Mucosa of rectum (tissue), 2 donors: Measurements from ENCODE around the gene CEP170.
"Not testable (repeated sequence)": the region's sequence is repeated elsewhere in the genome, so short reads cannot be mapped to it uniquely, and the experiment has no call there.

ENCODE experiments used
- H3K27ac ChIP-seq, 2 donors: one replicate each; pipeline ENCODE4 v1.7.0; 2013; ENCODE audit warnings: inconsistent platforms in 2 of 2, low read depth in 2 of 2, low read length in 2 of 2
- H3K27me3 ChIP-seq, 2 donors: one replicate each; pipeline ENCODE4 v1.7.0; 2013; ENCODE audit warnings: low read length in 2 of 2; ENCODE audit not compliant: control insufficient read depth in 2 of 2, insufficient read depth in 2 of 2
- H3K36me3 ChIP-seq, 2 donors: one replicate each; pipeline ENCODE4 v1.7.0; 2013; ENCODE audit warnings: low read length in 2 of 2; ENCODE audit not compliant: control insufficient read depth in 2 of 2, insufficient read depth in 2 of 2
- H3K4me1 ChIP-seq, 2 donors: one replicate each; pipeline ENCODE4 v1.7.0; 2013; ENCODE audit warnings: low read length in 2 of 2, mild to moderate bottlenecking in 1 of 2; ENCODE audit not compliant: control insufficient read depth in 2 of 2, insufficient read depth in 2 of 2
- H3K4me3 ChIP-seq, 2 donors: one replicate each; pipeline ENCODE4 v1.7.0; 2013; ENCODE audit warnings: low read length in 2 of 2
- H3K9ac ChIP-seq, 2 donors: one replicate each; pipeline ENCODE4 v1.7.0; 2013; ENCODE audit warnings: low read length in 2 of 2, low read depth in 1 of 2, mild to moderate bottlenecking in 1 of 2
- H3K9me3 ChIP-seq, 2 donors: one replicate each; pipeline ENCODE4 v1.7.0; 2013; ENCODE audit warnings: low read length in 2 of 2; ENCODE audit not compliant: control insufficient read depth in 2 of 2
- donor health status: healthy.
- donor health status: Normal muscosa, but diverticular disease.

The CEP170 gene

GRCh38 chr1:243213045-243213787 lies 41.9 kb downstream of the CEP170 start:
- Histone ChIP-seq H3K4me1 (no peaks in the 10 kb centered on the region), H3K9me3 (no peaks in the 10 kb centered on the region), H3K36me3 (no peaks in the 10 kb centered on the region), H3K27ac (no peak overlapping the region), H3K4me3 (no peak overlapping the region), H3K9ac (no peak overlapping the region), H3K27me3 (no peaks in the 10 kb centered on the region)

- not testable (repeated sequence) for H3K27me3 ChIP-seq, H3K4me3 ChIP-seq, H3K27ac ChIP-seq, H3K9me3 ChIP-seq, H3K9ac ChIP-seq, H3K36me3 ChIP-seq, H3K4me1 ChIP-seq
Measured at GRCh38 chr1:243211984-243212383, 43.1 kb downstream of the CEP170 start.

DNA sequence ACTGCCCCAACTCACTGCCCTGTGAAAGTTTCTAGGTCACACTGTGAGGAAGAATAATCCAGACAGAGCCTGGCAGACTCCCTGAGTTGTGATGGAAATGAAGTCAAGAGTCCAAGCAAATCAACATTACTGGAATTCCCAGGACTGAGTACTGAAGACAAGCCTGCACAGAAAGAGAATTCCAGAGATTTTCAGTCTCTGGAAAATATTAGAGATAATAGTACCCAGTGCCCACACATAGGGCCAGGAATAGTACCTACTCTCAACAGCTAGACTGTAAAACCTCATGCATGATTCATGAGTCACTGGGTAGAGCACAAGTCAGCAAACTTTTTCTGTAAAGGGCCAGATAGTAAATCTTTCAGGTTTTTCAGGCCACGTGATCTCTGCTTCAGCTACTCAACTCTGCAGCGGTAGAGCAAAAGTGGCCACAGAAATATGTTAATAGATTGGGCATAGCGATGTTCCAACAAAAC lies 50.0 kb downstream of the CEP170 start:
- not testable (repeated sequence) for H3K4me1 ChIP-seq, H3K4me3 ChIP-seq, H3K9me3 ChIP-seq, H3K27ac ChIP-seq, H3K9ac ChIP-seq, H3K27me3 ChIP-seq, H3K36me3 ChIP-seq

DNA sequence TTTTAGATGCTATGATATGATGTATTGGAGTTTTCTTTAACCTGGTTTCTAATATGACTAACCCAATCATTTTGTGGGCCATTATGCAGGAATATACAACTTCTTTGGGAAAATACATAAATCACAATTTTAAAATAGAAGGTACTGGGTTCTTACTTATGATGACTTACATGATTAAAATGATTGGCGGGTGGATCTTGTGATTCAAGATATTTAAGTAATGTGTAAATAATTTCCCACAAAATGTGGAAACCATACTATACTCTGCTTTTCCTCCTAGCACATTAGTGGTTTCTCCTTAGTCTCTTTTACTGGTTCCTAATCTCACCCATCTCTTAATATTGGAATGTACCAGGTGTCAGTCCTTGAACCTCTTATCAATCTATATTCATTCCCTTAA lies 50.7 kb downstream of the CEP170 start:
- H3K27ac ChIP-seq = not testable (repeated sequence)

DNA sequence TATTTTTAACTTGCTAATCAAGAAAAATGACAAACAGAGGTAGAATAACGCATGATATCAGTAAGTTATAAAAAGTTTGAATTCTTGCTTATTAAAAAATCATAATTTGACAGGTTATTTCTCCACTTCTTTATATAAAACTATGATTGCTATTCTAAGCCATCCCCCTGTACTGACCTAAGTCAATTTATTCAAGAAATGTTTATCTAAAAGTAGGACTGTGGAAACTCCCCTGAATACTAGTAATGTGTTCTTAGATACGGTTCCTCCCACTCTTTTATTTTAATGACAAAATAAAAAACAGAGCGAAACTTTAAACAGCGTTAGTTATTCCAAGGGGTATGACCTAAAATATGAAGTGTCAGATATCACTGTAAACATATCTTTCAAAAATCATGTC lies 51.9 kb downstream of the CEP170 start:
- not testable (repeated sequence) for H3K9ac ChIP-seq, H3K36me3 ChIP-seq, H3K4me3 ChIP-seq, H3K27ac ChIP-seq, H3K4me1 ChIP-seq, H3K9me3 ChIP-seq, H3K27me3 ChIP-seq

More for the DNA sequence above, 50.7 kb downstream of the CEP170 start:
- not testable (repeated sequence) for H3K4me3 ChIP-seq, H3K9ac ChIP-seq, H3K4me1 ChIP-seq, H3K27me3 ChIP-seq, H3K36me3 ChIP-seq, H3K9me3 ChIP-seq

- not testable (repeated sequence) for H3K27ac ChIP-seq, H3K4me3 ChIP-seq, H3K9ac ChIP-seq, H3K27me3 ChIP-seq, H3K9me3 ChIP-seq, H3K36me3 ChIP-seq, H3K4me1 ChIP-seq
Measured at GRCh38 chr1:243201316-243201715, 53.8 kb downstream of the CEP170 start.

- H3K9me3 ChIP-seq, H3K4me1 ChIP-seq: not testable (repeated sequence)
Measured at GRCh38 chr1:243197524-243197923, 57.6 kb downstream of the CEP170 start.

DNA sequence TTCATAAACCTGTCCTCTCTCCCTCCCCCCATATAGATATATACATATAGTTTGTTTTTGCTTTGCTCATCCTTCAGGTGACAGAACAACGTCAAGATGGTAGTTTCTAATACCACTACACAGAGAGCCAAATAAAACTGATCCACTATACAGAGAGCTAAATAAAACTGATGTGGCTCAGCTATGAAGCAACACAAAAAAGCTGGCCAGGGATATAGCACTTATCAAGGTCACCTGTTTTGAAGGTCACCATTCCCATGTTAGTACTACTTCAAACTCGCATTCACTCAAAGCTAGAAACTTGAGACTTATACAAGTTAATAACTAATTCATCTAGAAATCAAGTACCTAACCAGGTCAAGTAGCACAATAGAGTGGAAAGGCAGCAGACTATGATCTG lies 61.8 kb downstream of the CEP170 start:
- H3K4me3 ChIP-seq, H3K9ac ChIP-seq, H3K36me3 ChIP-seq, H3K27ac ChIP-seq, H3K4me1 ChIP-seq, H3K9me3 ChIP-seq, H3K27me3 ChIP-seq: not testable (repeated sequence)

More at GRCh38 chr1:243197524-243197923, 57.6 kb downstream of the CEP170 start:
- H3K36me3 ChIP-seq, H3K4me3 ChIP-seq, H3K9ac ChIP-seq, H3K27ac ChIP-seq, H3K27me3 ChIP-seq: not testable (repeated sequence)

DNA sequence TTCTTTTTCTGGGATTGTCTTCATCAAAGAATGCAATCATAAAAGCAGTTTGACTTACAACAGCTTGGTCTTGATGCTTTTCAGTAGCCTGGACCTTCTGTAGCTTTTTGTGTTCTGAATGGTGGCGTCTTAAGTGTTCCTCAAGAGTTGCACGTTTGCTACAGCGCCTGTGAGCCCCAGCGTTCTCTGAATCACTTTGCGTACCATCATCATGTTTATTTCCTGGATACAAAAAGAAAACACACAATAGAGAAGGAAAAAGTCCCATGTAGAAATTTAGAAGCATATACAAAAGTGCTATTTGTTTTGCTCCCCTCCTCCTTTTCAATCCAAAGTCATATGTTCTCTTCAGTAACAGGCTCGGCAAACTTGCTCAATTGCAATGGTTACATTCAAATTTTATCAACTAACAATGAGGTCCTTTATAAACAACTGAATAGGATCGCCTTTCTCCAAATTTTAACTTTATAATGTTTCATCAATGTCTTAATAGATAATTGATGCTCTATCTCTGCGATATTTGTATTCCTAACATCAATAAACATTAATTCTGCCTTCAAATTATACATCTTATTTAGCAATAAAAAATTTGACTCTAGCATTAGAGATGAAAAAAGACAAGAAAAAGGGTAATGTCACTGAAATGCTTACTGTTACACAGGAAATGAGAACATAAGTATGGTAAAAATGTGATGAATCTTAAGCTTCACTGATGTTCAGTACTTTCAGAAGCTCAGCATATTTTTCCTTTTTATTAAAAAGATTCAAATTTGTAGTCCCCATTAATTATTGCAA lies 68.7 kb downstream of the CEP170 start:
- not testable (repeated sequence) for H3K4me3 ChIP-seq, H3K9ac ChIP-seq, H3K27ac ChIP-seq

GRCh38 chr1:243184787-243185186 lies 70.3 kb downstream of the CEP170 start:
- H3K27ac ChIP-seq, H3K9me3 ChIP-seq, H3K36me3 ChIP-seq, H3K4me3 ChIP-seq, H3K4me1 ChIP-seq, H3K27me3 ChIP-seq, H3K9ac ChIP-seq: not testable (repeated sequence)

More for the DNA sequence above, 68.7 kb downstream of the CEP170 start:
- H3K4me1 ChIP-seq, H3K9me3 ChIP-seq, H3K36me3 ChIP-seq, H3K27me3 ChIP-seq: not testable (repeated sequence)
